K562 (cell line): ENCODE measurements around the gene KLF1. TPM values are rescaled to one million over a fixed set of nuclear protein-coding genes. Genes with fewer than 3 reads are reported as not detected.

Experiments used
- ATAC-seq: fragments of 200-7000 bp; cut with Tn5 transposase; 3 replicates; pipeline ENCODE4 v1.9.1; 2020; ENCODE audit warnings: moderate library complexity
- BruUV-seq: library from RNA; stranded (reverse); fragments of 400-500 nt; replicated peaks from 2 replicates; lab custom pipeline; 2021; lab: Mats Ljungman, UMichigan
- CTCF ChIA-PET: fragments of 300-600 bp; formaldehyde crosslinking; extraction: SDS; loops from one replicate; lab custom pipeline; 2021; ENCODE audit warnings: low intra/inter-chr PET ratio; lab: Yijun Ruan, JAX
- POLR2A ChIA-PET: fragments of 300-600, 350-650 bp; sonication (Branson Sonifier 250); formaldehyde crosslinking; extraction: SDS; loops from one replicate; lab custom pipeline; 2021; ENCODE audit warnings: antibody characterized with exemption, inconsistent platforms; lab: Yijun Ruan, JAX
- DNase-seq, 4 experiments: peaks; one replicate each; pipeline versions ENCODE4 v3.0.0 to v3.0.0-alpha.2; 2011 to 2018; ENCODE audit warnings: low spot score in 3 of 4, mixed read lengths in 3 of 4; ENCODE audit errors: extremely low read depth in 1 of 4
- FAIRE-seq: peaks from 2 replicates; lab custom pipeline; 2011; peaks lifted over from hg19 to GRCh38; lab: Jason Lieb, UNC
- H2AFZ ChIP-seq: 2 replicates; pipeline ENCODE4 v1.6.0; 2011; ENCODE audit warnings: low read depth, low read length, control low read depth, inconsistent platforms
- H3K27ac ChIP-seq: fragments of 200-600 bp; 3 replicates; pipeline ENCODE4 v1.8.0; 2011; ENCODE audit warnings: low read depth, mild to moderate bottlenecking, control low read depth, inconsistent platforms, low read length, moderate library complexity, mixed read lengths; ENCODE audit errors: extremely low read depth
- H3K27me3 ChIP-seq, 2 experiments: fragments of 300-600 bp in 1 of 2; 2 replicates in 1 of 2; 3 replicates in 1 of 2; pipeline versions ENCODE4 v1.6.0 to v1.8.0; 2011; ENCODE audit warnings: inconsistent platforms in 2 of 2, low read length in 2 of 2, mild to moderate bottlenecking in 1 of 2, mixed read lengths in 1 of 2, moderate library complexity in 1 of 2; ENCODE audit not compliant: control insufficient read depth in 2 of 2, insufficient read depth in 2 of 2
- H3K36me3 ChIP-seq: fragments of 300-600 bp; 3 replicates; pipeline ENCODE4 v1.8.0; 2011; ENCODE audit warnings: mild to moderate bottlenecking, low read length, inconsistent platforms; ENCODE audit not compliant: control insufficient read depth, insufficient read depth
- H3K4me1 ChIP-seq, 2 experiments: fragments of 200-600 bp in 1 of 2; replicated peaks in 1 of 2; 2 replicates in 1 of 2; 3 replicates in 1 of 2; pipeline versions ENCODE4 v1.5.1 to v1.8.0; 2011; ENCODE audit warnings: inconsistent platforms in 2 of 2, low read length in 2 of 2, mild to moderate bottlenecking in 1 of 2, mixed read lengths in 1 of 2, moderate library complexity in 1 of 2; ENCODE audit not compliant: control insufficient read depth in 2 of 2, insufficient read depth in 2 of 2
- H3K4me2 ChIP-seq: 2 replicates; pipeline ENCODE4 v1.6.1; 2011; ENCODE audit warnings: low read length, control low read depth, inconsistent platforms, mixed read lengths; ENCODE audit not compliant: insufficient read depth
- H3K4me3 ChIP-seq: fragments of 200-600 bp; sonication (generic), shearing (Covaris generic); 2 replicates; pipeline ENCODE4 v1.5.1; 2016; ENCODE audit warnings: control low read depth, inconsistent platforms
- H3K79me2 ChIP-seq: fragments of 200-600 bp; 3 replicates; pipeline ENCODE4 v1.8.0; 2011; ENCODE audit warnings: low read length, inconsistent platforms; ENCODE audit not compliant: control insufficient read depth, insufficient read depth
- H3K9ac ChIP-seq, 2 experiments: 2 replicates each; pipeline versions ENCODE4 v1.6.0 to v1.6.1; 2011; ENCODE audit warnings: low read depth in 2 of 2, low read length in 2 of 2, control low read depth in 1 of 2, inconsistent platforms in 1 of 2, mild to moderate bottlenecking in 1 of 2, mixed read lengths in 1 of 2; ENCODE audit not compliant: insufficient read depth in 1 of 2
- H3K9me1 ChIP-seq: one replicate; pipeline ENCODE4 v1.6.0; 2011; ENCODE audit warnings: inconsistent platforms, mild to moderate bottlenecking, low read length, moderate library complexity; ENCODE audit not compliant: control insufficient read depth, insufficient read depth
- H3K9me3 ChIP-seq: replicated peaks from 2 replicates; pipeline ENCODE4 v1.5.1; 2011; ENCODE audit warnings: low read depth, low read length, inconsistent platforms; ENCODE audit not compliant: control insufficient read depth, insufficient read depth
- H4K20me1 ChIP-seq: replicated peaks from 2 replicates; pipeline ENCODE4 v1.6.1; 2011; ENCODE audit warnings: low read length, inconsistent platforms, mixed read lengths; ENCODE audit not compliant: control insufficient read depth, insufficient read depth
- CC2D1A ChIP-seq: fragments of 450-650 bp; IDR thresholded peaks from 2 replicates; pipeline ENCODE4 v1.6.1; 2017; ENCODE audit warnings: mild to moderate bottlenecking
- MECOM ChIP-seq: fragments of 250-450 bp; sonication (Bioruptor Pico); IDR thresholded peaks from 2 replicates; pipeline ENCODE4 v1.8.0; 2022; ENCODE audit warnings: inconsistent platforms
- NCOA4 ChIP-seq: fragments of 450-650 bp; IDR thresholded peaks from 2 replicates; pipeline ENCODE4 v1.6.1; 2018; ENCODE audit warnings: mild to moderate bottlenecking; ENCODE audit not compliant: partially characterized antibody
- SREBF2 ChIP-seq: sonication (generic); formaldehyde crosslinking; IDR thresholded peaks from 2 replicates; pipeline ENCODE4 v1.4.0; 2020; ENCODE audit warnings: mild to moderate bottlenecking, missing genetic modification reagents
- STAT5B ChIP-seq: fragments of 250-450 bp; sonication (Bioruptor Pico); IDR thresholded peaks from 2 replicates; pipeline ENCODE4 v1.8.0; 2021; ENCODE audit warnings: mild to moderate bottlenecking, inconsistent platforms
- TAF15 ChIP-seq: fragments of 200-400 bp; formaldehyde crosslinking; IDR thresholded peaks from 2 replicates; pipeline ENCODE4 v1.6.1; 2017; ENCODE audit warnings: mild to moderate bottlenecking, low read depth, low read length, moderate library complexity
- ZNF76 ChIP-seq: fragments of 250-450 bp; sonication (Bioruptor Pico); IDR thresholded peaks from 2 replicates; pipeline ENCODE4 v1.4.0; 2020; ENCODE audit warnings: mild to moderate bottlenecking, moderate library complexity, borderline replicate concordance
- WGBS: fragments of 100-300 bp; shearing (Covaris generic); methylation state at CpG from one replicate; pipeline ENCODE4 v1.1.6; 2016; ENCODE audit warnings: low coverage, mixed read lengths; ENCODE audit not compliant: insufficient coverage; ENCODE audit errors: missing lambda C conversion rate; 5-methylcytosine and 5-hydroxymethylcytosine counted together
- in situ Hi-C: fragments of 300-500 bp; cut with MboI; formaldehyde crosslinking; loops from 4 replicates; pipeline ENCODE4 v1.15.0; 2018; ENCODE audit warnings: inconsistent platforms, mixed read lengths
- intact Hi-C: fragments of 100-400 bp; cut with micrococcal nuclease; formaldehyde crosslinking; loops from 2 replicates; pipeline ENCODE4 v1.14.2; 2022
- polyA plus RNA-seq, 8 experiments: library from polyadenylated mRNA; depleted of rRNA in 4 of 8; stranded (reverse) in 5 of 8; unstranded in 3 of 8; fragments of >200 nt; fragmentation: Nextera tagmentation in 2 of 8; fragmentation: Illumina TruSeq in 1 of 8; extraction: Ambion mirVana in 2 of 8; extraction: Trizol in 1 of 8; gene quantifications; 2 replicates each; pipeline versions ENCODE4 v1.2.1 to v1.2.3, GENCODE V29; 2011 to 2014; ENCODE audit warnings: inconsistent platforms in 1 of 8, missing spikeins in 1 of 8
- total RNA-seq, 7 experiments: library from RNA; depleted of rRNA in 6 of 7; stranded (reverse); fragments of >200 nt in 6 of 7; fragmentation: Illumina TruSeq in 2 of 7; extraction: Trizol in 2 of 7; gene quantifications; 2 replicates each; pipeline versions ENCODE4 v1.2.1 to v1.2.3, GENCODE V29; 2011 to 2021; ENCODE audit warnings: low replicate concordance in 1 of 7

KLF1 gene
- total and polyA plus RNA-seq, 9 of the 15 experiments (the other 6 are each of a cell fraction or from before 2014, with no cell fraction given) = 8.4 to 163 (median 47.3) TPM

DNA sequence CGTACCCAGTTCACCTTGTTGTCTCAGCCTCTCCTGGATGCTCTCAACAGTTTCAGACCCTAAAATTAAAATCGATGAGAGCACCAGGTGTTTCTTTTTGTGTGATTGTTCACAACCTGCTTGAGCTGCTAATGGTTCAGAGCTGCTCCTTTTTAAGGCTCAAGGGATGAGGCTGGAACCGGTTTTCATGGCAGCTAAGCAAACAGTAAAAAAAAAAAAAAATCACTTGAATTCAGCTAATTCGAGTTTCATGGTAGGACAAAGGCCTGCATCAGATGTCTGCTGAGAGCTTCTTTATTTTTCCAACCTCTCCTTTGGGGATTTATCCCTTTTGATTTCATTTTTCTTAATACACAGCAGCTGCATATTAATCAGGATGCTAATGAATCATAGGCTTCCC is 25.6 kb upstream of the KLF1 start (continued):
- no peak for TF ChIP-seq TAF15
- TF ChIP-seq CC2D1A = no peak
- TF ChIP-seq ZNF76 (CRISPR knock-in tag) = no peak
- TF ChIP-seq STAT5B (CRISPR knock-in tag) = no peak

DNA sequence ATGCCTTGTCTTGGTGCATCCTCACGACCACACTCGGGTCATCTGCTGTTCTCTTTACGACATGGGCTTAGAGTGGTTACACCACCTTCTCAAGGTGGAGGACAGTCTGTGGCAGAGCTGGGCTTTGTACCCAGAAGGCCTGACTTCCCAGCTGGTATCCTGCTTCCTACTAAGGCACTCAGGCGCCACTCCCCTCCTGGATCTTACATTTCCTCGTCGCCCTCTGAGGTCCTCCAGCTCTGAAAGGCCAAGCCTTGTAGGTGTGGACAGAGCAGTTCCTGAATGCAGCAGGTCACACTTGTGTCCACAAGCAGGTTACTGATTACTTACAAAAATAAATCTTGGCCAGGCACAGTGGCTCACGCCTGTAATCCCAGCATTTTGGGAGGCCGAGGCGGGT is 20.2 kb upstream of the KLF1 start:
- H3K79me2 ChIP-seq = no peaks in the 10 kb centered on the region
- H3K4me1 ChIP-seq = peaks cover 8 to 9% of the 10 kb centered on the region in 2 experiments; a peak in 4 of 5 replicates
- 92% methylated on average over 9 of the region's 9 CpGs for WGBS
- ATAC-seq = no peak
- FAIRE-seq = peak; percentile 37
- no peaks in the 10 kb centered on the region for H4K20me1 ChIP-seq
- H3K9ac ChIP-seq = peak overlapping the region in 1 of 2 experiments; percentile 43; a peak in 1 of 4 replicates
- ChIA-PET CTCF (no interaction called here), POLR2A (interaction anchor here (1.1 to 3.4 kb wide), 5 partner anchors 8 to 21 kb away, joined by 3 to 11 read pairs (median 6); partner anchors contain the start of genes GCDH, KLF1 and SYCE2)
- no peak overlapping the region for H3K4me2 ChIP-seq
- no peak for TF ChIP-seq SREBF2 (CRISPR knock-in tag)
- no peak for TF ChIP-seq NCOA4
- no peak for TF ChIP-seq MECOM
- no peaks in the 10 kb centered on the region for H3K9me1 ChIP-seq
- H2AFZ ChIP-seq = no peak overlapping the region
- in situ Hi-C loops (no loop called here), intact Hi-C loops (no loop called here)
- no peaks in the 10 kb centered on the region for H3K9me3 ChIP-seq
- peak in 1 of 4 experiments; percentile 9 for DNase-seq
- no peak overlapping the region for H3K4me3 ChIP-seq
- H3K27ac ChIP-seq = no peak overlapping the region
- no TSS peak for BruUV-seq
- H3K27me3 ChIP-seq = no peaks in the 10 kb centered on the region
- peaks cover 6% of the 10 kb centered on the region; the same call in 1 of the 3 replicates for H3K36me3 ChIP-seq
